ENCODE data around the gene RNF212B. TPM values are rescaled to one million over a fixed set of nuclear protein-coding genes. Genes with fewer than 3 reads are reported as not detected.

The RNF212B gene
- total and polyA plus RNA-seq, 10 of the 15 experiments (the other 5 are each of a cell fraction or from before 2014, with no cell fraction given), result not detected

- ChIA-PET CTCF (interaction anchor here (0.7 to 3.8 kb wide), 10 partner anchors 9 to 304 kb away, joined by 3 to 36 read pairs (median 8); partner anchors contain the start of genes AJUBA and PABPN1), SMC1A (ENCODE audit: uncharacterized antibody, unreplicated experiment) (interaction anchor here (0.7 to 2.4 kb wide), 6 partner anchors 13 to 301 kb away, joined by 3 to 34 read pairs (median 4); partner anchors contain the start of genes PABPN1 and PPP1R3E), POLR2A (interaction anchor here (0.7 to 4.6 kb wide), 10 partner anchors 7 to 280 kb away, joined by 3 to 40 read pairs (median 5); partner anchors contain the start of genes AP1G2, BCL2L2, PABPN1 and PPP1R3E), RAD21 (ENCODE audit: unreplicated experiment) (interaction anchor here (1.5 to 3.7 kb wide), 3 partner anchors 14 to 166 kb away, joined by 4 to 26 read pairs (median 21); partner anchors contain the start of genes PABPN1 and PPP1R3E)
- Histone ChIP-seq H3K36me3 (ENCODE audit: control insufficient read depth in 2 of 2, insufficient read depth in 2 of 2, low read length in 1 of 2) (no peaks in the 10 kb centered on the region; a peak in 1 of 4 replicates), H3K4me2 (ENCODE audit: control insufficient read depth, insufficient read depth) (peak overlapping the region; percentile 52), H3K27me3 (replicated peaks in 1 of 2; ENCODE audit: control insufficient read depth in 2 of 2, insufficient read depth in 2 of 2, low read length in 1 of 2) (no peaks in the 10 kb centered on the region), H2AFZ (ENCODE audit: control insufficient read depth, low read depth, low read length) (peak overlapping the region; percentile 95; the same call in 1 of the 2 replicates), H3K9me3 (replicated peaks; ENCODE audit: control insufficient read depth, insufficient read depth, low read length) (no peaks in the 10 kb centered on the region), H3K4me3 (peak overlapping the region; percentile 77), H3K9ac (ENCODE audit: control insufficient read depth, insufficient read depth, low read length) (peak overlapping the region; percentile 68), H4K20me1 (ENCODE audit: control insufficient read depth, insufficient read depth) (no peaks in the 10 kb centered on the region), H3K4me1 (ENCODE audit: control insufficient read depth, insufficient read depth, low read length) (peaks cover 6% of the 10 kb centered on the region; the same call in 1 of the 2 replicates), H3K27ac (ENCODE audit: control insufficient read depth, insufficient read depth) (peak overlapping the region; percentile 85), H3K79me2 (ENCODE audit: control insufficient read depth, insufficient read depth, low read length) (peaks cover 24% of the 10 kb centered on the region)
- no peak for DNase-seq (ENCODE audit: low read depth, low spot score)
- in situ Hi-C loops (cut with MboI), result no loop called here
- intact Hi-C loops (cut with micrococcal nuclease; ENCODE audit: unreplicated experiment), result loop anchor here (1.0 kb wide), 1 partner anchor 7 kb away; no protein-coding TSS in a partner anchor
- WGBS (ENCODE audit: insufficient coverage, insufficient replicate concordance, low lambda C conversion rate, missing lambda C conversion rate), result 67% methylated on average over 6 of the region's 6 CpGs
- no peak for FAIRE-seq
- TF ChIP-seq MLLT1 (IDR thresholded peaks at IDR 0.05) (no peak), SMC3 (IDR thresholded peaks at IDR 0.05; ENCODE audit: borderline replicate concordance, low read length) (no peak), SUPT20H (IDR thresholded peaks at IDR 0.05; ENCODE audit: borderline replicate concordance, control insufficient read depth, low read depth, low read length) (no peak), SIX5 (IDR thresholded peaks at IDR 0.05; ENCODE audit: low read depth, low read length, severe bottlenecking) (no peak)
- no peak for ATAC-seq
- no TSS peak for BruUV-seq (replicated peaks)
Measured at GRCh38 chr14:23286902-23287479, 49.3 kb downstream of the RNF212B start.

All from GM12878 (cell line).